Measurements from ENCODE around the gene MTCP1. TPM values are rescaled to one million over a fixed set of nuclear protein-coding genes. Genes with fewer than 3 reads are reported as not detected.
A peak's percentile ranks its signal among the peaks of the same experiment; 100 is the strongest.

The MTCP1 gene
- total RNA-seq, 2 donors from 2014 or later, result 0.43 to 0.85 TPM

- no peak overlapping the region for H3K4me3 ChIP-seq
- H3K27me3 ChIP-seq, result no peaks in the 10 kb centered on the region
- peak; percentile 34 to 84 for TF ChIP-seq CTCF (IDR thresholded peaks at IDR 0.05)
These were observed 13.8 kb downstream of the MTCP1 start for GRCh38 chrX:155056877-155057792.

GRCh38 chrX:155056471-155056870, 14.5 kb downstream of the MTCP1 start:
- Histone ChIP-seq H3K4me1 (no peaks in the 10 kb centered on the region), H3K27me3 (no peaks in the 10 kb centered on the region), H3K36me3 (no peaks in the 10 kb centered on the region), H3K27ac (peak overlapping the region in 1 of 2 donors; percentile 5), H3K4me3 (no peak overlapping the region), H3K9me3 (no peaks in the 10 kb centered on the region)
- DNase-seq (ENCODE audit: low spot score), result no peak
- no peak for TF ChIP-seq CTCF (IDR thresholded peaks at IDR 0.05)

More at GRCh38 chrX:155056877-155057792, 13.8 kb downstream of the MTCP1 start:
- DNase-seq (ENCODE audit: low spot score), result peak; percentile 80
- Histone ChIP-seq H3K9me3 (no peaks in the 10 kb centered on the region), H3K4me1 (no peaks in the 10 kb centered on the region), H3K27ac (peak overlapping the region; percentile 22 to 40), H3K36me3 (no peaks in the 10 kb centered on the region)

GRCh38 chrX:155055494-155055893, 15.4 kb downstream of the MTCP1 start:
- Histone ChIP-seq H3K27me3 (no peaks in the 10 kb centered on the region), H3K27ac (no peak overlapping the region), H3K4me3 (no peak overlapping the region), H3K36me3 (no peaks in the 10 kb centered on the region), H3K9me3 (no peaks in the 10 kb centered on the region), H3K4me1 (no peaks in the 10 kb centered on the region)
- DNase-seq (ENCODE audit: low spot score), result no peak
- TF ChIP-seq CTCF (IDR thresholded peaks at IDR 0.05), result no peak

GRCh38 chrX:155054255-155054654, 16.7 kb downstream of the MTCP1 start:
- H3K27me3 ChIP-seq, result no peaks in the 10 kb centered on the region
- no peak for DNase-seq (ENCODE audit: low spot score)
- no peaks in the 10 kb centered on the region for H3K9me3 ChIP-seq
- no peaks in the 10 kb centered on the region for H3K36me3 ChIP-seq
- H3K4me3 ChIP-seq, result no peak overlapping the region
- TF ChIP-seq CTCF (IDR thresholded peaks at IDR 0.05), result no peak
- H3K4me1 ChIP-seq, result no peaks in the 10 kb centered on the region
- H3K27ac ChIP-seq, result no peak overlapping the region

GRCh38 chrX:155053656-155054055, 17.3 kb downstream of the MTCP1 start:
- Histone ChIP-seq H3K27me3 (no peaks in the 10 kb centered on the region), H3K4me1 (peaks cover 0 to 5% of the 10 kb centered on the region in 2 donors), H3K27ac (no peak overlapping the region), H3K36me3 (no peaks in the 10 kb centered on the region), H3K9me3 (no peaks in the 10 kb centered on the region), H3K4me3 (no peak overlapping the region)
- TF ChIP-seq CTCF (IDR thresholded peaks at IDR 0.05), result no peak
- DNase-seq (ENCODE audit: low spot score), result no peak

Measured in right atrium auricular region (tissue), 2 donors.